ENCODE data around the gene KCNQ1.

DNA sequence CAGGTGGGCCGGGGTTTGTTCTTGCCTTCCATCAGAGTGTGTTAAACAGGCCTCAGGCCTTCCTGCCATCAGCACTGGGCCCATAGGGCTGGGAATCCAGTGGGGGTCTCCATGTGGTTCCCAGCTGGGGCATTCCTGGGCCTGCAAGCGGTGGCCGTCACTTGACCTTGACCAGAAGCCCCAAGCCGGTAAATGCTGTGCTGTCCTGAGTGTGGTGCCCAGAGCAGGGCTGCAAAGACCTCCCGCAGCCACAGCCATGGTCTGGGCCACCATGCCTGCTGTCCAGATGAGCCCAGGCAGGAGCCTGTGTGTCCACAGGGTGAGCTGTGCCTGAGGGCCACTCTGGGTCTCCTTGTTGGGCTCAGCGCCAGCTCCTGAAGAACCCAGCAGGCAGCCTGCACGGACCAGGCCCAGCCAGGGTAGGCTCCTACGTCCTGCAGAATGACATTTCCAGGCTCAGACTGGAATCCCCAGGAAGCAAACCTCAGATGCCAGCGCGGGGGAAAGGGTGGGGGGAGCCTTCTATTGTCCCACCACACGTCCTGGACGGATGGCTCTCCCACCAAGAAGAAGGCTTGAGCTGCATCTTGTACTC is 137.6 kb downstream of the KCNQ1 start:
- no peak for TF ChIP-seq TAF1 (IDR thresholded peaks at IDR 0.05; ENCODE audit: borderline replicate concordance, low read depth, low read length)
- no peak for TF ChIP-seq POLR2A (IDR thresholded peaks at IDR 0.05; ENCODE audit: low read depth, low read length)
- TF ChIP-seq POLR2AphosphoS5 (IDR thresholded peaks at IDR 0.05; ENCODE audit: low read depth, low read length): no peak

Measured in GM12892 (cell line).